IMR-90 (cell line): ENCODE results near the gene ZRANB3.

Experiments used
- CEBPB ChIP-seq: IDR thresholded peaks from 2 replicates; pipeline ENCODE4 v1.6.1; 2012; ENCODE audit warnings: low read depth, low read length, improper control_type of control experiment
- MXI1 ChIP-seq: IDR thresholded peaks from 2 replicates; pipeline ENCODE4 v1.6.1; 2012; ENCODE audit warnings: low read depth, mild to moderate bottlenecking, low read length, moderate library complexity, borderline replicate concordance
- NFE2L2 ChIP-seq: fragments of 150-350 bp; IDR thresholded peaks from 2 replicates; pipeline ENCODE4 v1.6.1; 2016; ENCODE audit warnings: low read depth, mild to moderate bottlenecking, low read length
- POLR2A ChIP-seq: IDR thresholded peaks from 2 replicates; pipeline ENCODE4 v1.6.1; 2012; ENCODE audit warnings: mild to moderate bottlenecking, low read depth, low read length
- TF ChIP-seq, protein P1 (sequence below): conservative IDR thresholded peaks from 2 replicates; pipeline ENCODE4 v1.5.1; 2012; ENCODE audit warnings: mild to moderate bottlenecking, low read depth, low read length, improper control_type of control experiment

DNA sequence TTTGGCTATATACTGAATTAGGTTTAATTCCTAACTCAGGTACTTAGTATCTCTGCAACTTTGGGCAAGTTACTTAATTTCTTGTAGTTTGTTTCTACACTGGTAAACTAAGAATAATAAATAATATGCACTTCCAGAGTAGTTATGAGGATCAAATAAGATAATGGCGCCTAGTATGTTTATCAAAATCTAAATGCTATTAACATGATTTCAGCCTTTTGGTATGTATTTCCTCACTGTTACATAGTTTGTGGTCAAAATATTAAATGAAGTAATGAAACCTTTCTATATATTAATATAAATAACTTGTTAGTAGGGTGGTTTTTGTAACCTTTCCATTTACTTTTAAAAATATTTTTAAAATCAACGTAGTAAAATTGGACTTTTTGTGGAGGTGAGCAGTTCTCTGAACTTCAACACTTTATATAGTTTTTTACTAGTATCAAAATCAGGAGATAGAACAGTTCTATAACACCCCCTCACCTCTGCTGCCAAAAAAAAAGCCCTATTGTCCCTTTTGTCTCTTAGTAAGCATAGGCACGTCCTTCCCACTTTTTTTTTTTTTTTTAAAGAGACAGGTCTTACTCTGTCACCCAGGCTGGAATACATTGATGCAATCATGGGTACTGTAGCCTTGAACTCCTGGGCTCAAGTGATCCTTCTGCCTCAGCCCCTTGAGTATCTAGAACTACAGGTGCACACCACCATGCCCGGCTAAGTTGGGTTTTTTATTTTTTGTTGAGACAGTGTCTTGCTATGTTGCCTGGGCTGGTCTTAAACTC is 434.2 kb downstream of the ZRANB3 start:
- TF ChIP-seq, protein P1, sequence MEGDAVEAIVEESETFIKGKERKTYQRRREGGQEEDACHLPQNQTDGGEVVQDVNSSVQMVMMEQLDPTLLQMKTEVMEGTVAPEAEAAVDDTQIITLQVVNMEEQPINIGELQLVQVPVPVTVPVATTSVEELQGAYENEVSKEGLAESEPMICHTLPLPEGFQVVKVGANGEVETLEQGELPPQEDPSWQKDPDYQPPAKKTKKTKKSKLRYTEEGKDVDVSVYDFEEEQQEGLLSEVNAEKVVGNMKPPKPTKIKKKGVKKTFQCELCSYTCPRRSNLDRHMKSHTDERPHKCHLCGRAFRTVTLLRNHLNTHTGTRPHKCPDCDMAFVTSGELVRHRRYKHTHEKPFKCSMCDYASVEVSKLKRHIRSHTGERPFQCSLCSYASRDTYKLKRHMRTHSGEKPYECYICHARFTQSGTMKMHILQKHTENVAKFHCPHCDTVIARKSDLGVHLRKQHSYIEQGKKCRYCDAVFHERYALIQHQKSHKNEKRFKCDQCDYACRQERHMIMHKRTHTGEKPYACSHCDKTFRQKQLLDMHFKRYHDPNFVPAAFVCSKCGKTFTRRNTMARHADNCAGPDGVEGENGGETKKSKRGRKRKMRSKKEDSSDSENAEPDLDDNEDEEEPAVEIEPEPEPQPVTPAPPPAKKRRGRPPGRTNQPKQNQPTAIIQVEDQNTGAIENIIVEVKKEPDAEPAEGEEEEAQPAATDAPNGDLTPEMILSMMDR, result no peak
- no peak for TF ChIP-seq CEBPB
- TF ChIP-seq NFE2L2, result no peak
- no peak for TF ChIP-seq POLR2A
- TF ChIP-seq MXI1, result no peak
